CD4-positive, alpha-beta T cell (primary cell): ENCODE measurements around the gene FNDC3B. TPM values are rescaled to one million over a fixed set of nuclear protein-coding genes. Genes with fewer than 3 reads are reported as not detected.

Experiments
- ATAC-seq: fragments of 200-7000 bp; cut with Tn5 transposase; one replicate; pipeline ENCODE4 v1.10.0; 2022; ENCODE audit warnings: mild to moderate bottlenecking; ENCODE audit not compliant: poor library complexity
- CTCF ChIA-PET: fragments of 350-600 bp; sonication (Branson Sonifier 250); formaldehyde crosslinking; loops from one replicate; lab custom pipeline; 2021; ENCODE audit warnings: antibody characterized with exemption, inconsistent platforms; lab: Charles Lee
- POLR2A ChIA-PET: fragments of 350-600 bp; sonication (Branson Sonifier 250); formaldehyde crosslinking; loops from one replicate; lab custom pipeline; 2021; ENCODE audit warnings: antibody characterized with exemption, inconsistent platforms; lab: Charles Lee
- DNase-seq, 14 experiments: peaks; one replicate each; pipeline ENCODE4 v3.0.0-alpha.2; 2013 to 2020; ENCODE audit warnings: mixed read lengths in 2 of 14
- H3K27ac ChIP-seq, 2 donors: one replicate each; pipeline versions ENCODE4 v1.5.1 to v1.7.0; 2013; ENCODE audit warnings: low read length in 2 of 2, low read depth in 1 of 2, mild to moderate bottlenecking in 1 of 2
- H3K27me3 ChIP-seq, 2 experiments: 1 replicate in 1 of 2; 2 replicates in 1 of 2; pipeline versions ENCODE4 v1.6.1 to v1.7.0; 2013; ENCODE audit warnings: low read length in 2 of 2, control low read depth in 1 of 2, mild to moderate bottlenecking in 1 of 2, moderate library complexity in 1 of 2; ENCODE audit not compliant: insufficient read depth in 2 of 2, control insufficient read depth in 1 of 2
- H3K36me3 ChIP-seq: one replicate; pipeline ENCODE4 v1.6.1; 2013; ENCODE audit warnings: low read length, control low read depth; ENCODE audit not compliant: insufficient read depth
- H3K4me1 ChIP-seq: one replicate; pipeline ENCODE4 v1.6.1; 2013; ENCODE audit warnings: low read length, control low read depth; ENCODE audit not compliant: insufficient read depth
- H3K4me3 ChIP-seq: one replicate; pipeline ENCODE4 v1.5.1; 2013; ENCODE audit warnings: mild to moderate bottlenecking, low read length, moderate library complexity
- H3K9me3 ChIP-seq, 2 experiments: 1 replicate in 1 of 2; 2 replicates in 1 of 2; pipeline versions ENCODE4 v1.6.1 to v1.7.0; 2013; ENCODE audit warnings: low read length in 2 of 2, mild to moderate bottlenecking in 2 of 2, control low read depth in 1 of 2, moderate library complexity in 1 of 2; ENCODE audit not compliant: control insufficient read depth in 1 of 2, insufficient read depth in 1 of 2
- H3K27ac Mint-ChIP-seq: one replicate; pipeline ENCODE4 v1.8.0; 2020; ENCODE audit warnings: mixed read lengths
- H3K27me3 Mint-ChIP-seq: one replicate; pipeline ENCODE4 v1.8.0; 2021; ENCODE audit warnings: mixed read lengths
- H3K36me3 Mint-ChIP-seq: one replicate; pipeline ENCODE4 v1.8.0; 2021; ENCODE audit warnings: low read depth, mixed read lengths
- H3K4me1 Mint-ChIP-seq: one replicate; pipeline ENCODE4 v1.8.0; 2021; ENCODE audit warnings: low read depth, mixed read lengths
- H3K4me3 Mint-ChIP-seq: one replicate; pipeline ENCODE4 v1.8.0; 2020; ENCODE audit warnings: mild to moderate bottlenecking, mixed read lengths
- H3K9me3 Mint-ChIP-seq: one replicate; pipeline ENCODE4 v1.8.0; 2020; ENCODE audit warnings: mixed read lengths
- intact Hi-C, 2 experiments: fragments of 100-400 bp; cut with DNase I in 1 of 2; cut with micrococcal nuclease in 1 of 2; formaldehyde crosslinking; loops; one replicate each; pipeline versions ENCODE4 v1.15.1 to v1.9.0; 2023 to 2025; cut with DNase I, micrococcal nuclease
- total RNA-seq, 174 experiments: library from RNA in 2 of 174; stranded (reverse) in 2 of 174; gene quantifications; one replicate each; pipeline ENCODE4 v1.2.3 and lab custom pipeline; 2021 to 2026
- TF ChIP-seq, protein P1 (sequence below): fragments of 200-600 bp; IDR thresholded peaks from one replicate; pipeline ENCODE4 v1.8.0; 2022; ENCODE audit warnings: antibody characterized with exemption, mild to moderate bottlenecking

The FNDC3B gene
- total RNA-seq, 2 experiments from 2014 or later = 26.1 to 28.7 TPM

DNA sequence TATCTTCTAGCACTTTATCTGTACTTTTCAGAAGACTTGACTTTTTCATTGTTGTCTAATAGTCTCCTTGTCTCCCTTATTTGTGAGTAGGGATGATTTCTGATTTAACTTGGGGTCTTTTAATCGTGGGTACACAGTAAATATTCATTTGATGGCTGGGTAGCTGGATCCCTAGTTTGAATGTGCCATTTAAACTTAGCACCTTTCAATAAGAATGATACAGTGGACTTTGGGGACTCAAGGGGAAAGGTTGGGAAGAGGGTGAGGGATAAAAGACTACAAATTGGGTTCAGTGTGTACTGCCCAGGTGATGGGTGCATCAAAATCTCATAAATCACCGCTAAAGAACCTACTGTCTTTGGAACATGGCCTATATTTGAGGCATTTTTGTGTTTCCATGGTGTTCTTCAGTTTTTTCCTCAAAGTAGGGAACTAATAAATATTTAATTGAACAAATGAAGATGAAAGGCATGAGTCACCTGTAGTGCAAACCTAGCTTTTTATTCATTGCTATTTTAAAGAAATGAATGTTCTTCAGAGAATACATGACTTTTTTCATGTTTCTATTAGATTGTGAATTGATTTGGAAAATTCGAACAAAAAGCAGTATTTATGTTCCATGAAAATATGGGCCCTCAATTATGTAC, 12.1 kb downstream of the FNDC3B start:
- Histone ChIP-seq H3K4me3 (no peak overlapping the region), H3K4me1 (peaks cover 12% of the 10 kb centered on the region), H3K27me3 (no peaks in the 10 kb centered on the region), H3K27ac (no peak overlapping the region), H3K9me3 (no peaks in the 10 kb centered on the region), H3K36me3 (peaks cover 3% of the 10 kb centered on the region)
- CTCF ChIA-PET = no interaction called here
- H3K4me1 Mint-ChIP-seq = peaks cover 30% of the 10 kb centered on the region
- POLR2A ChIA-PET = no interaction called here
- peaks cover 44% of the 10 kb centered on the region for H3K36me3 Mint-ChIP-seq
- no peaks in the 10 kb centered on the region for H3K27me3 Mint-ChIP-seq
- H3K27ac Mint-ChIP-seq = no peak overlapping the region
- intact Hi-C loops = no loop called here
- no peak for ATAC-seq
- no peak overlapping the region for H3K4me3 Mint-ChIP-seq
- no peak for DNase-seq
- TF ChIP-seq, protein P1, sequence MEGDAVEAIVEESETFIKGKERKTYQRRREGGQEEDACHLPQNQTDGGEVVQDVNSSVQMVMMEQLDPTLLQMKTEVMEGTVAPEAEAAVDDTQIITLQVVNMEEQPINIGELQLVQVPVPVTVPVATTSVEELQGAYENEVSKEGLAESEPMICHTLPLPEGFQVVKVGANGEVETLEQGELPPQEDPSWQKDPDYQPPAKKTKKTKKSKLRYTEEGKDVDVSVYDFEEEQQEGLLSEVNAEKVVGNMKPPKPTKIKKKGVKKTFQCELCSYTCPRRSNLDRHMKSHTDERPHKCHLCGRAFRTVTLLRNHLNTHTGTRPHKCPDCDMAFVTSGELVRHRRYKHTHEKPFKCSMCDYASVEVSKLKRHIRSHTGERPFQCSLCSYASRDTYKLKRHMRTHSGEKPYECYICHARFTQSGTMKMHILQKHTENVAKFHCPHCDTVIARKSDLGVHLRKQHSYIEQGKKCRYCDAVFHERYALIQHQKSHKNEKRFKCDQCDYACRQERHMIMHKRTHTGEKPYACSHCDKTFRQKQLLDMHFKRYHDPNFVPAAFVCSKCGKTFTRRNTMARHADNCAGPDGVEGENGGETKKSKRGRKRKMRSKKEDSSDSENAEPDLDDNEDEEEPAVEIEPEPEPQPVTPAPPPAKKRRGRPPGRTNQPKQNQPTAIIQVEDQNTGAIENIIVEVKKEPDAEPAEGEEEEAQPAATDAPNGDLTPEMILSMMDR = no peak
- peaks cover 2% of the 10 kb centered on the region for H3K9me3 Mint-ChIP-seq

DNA sequence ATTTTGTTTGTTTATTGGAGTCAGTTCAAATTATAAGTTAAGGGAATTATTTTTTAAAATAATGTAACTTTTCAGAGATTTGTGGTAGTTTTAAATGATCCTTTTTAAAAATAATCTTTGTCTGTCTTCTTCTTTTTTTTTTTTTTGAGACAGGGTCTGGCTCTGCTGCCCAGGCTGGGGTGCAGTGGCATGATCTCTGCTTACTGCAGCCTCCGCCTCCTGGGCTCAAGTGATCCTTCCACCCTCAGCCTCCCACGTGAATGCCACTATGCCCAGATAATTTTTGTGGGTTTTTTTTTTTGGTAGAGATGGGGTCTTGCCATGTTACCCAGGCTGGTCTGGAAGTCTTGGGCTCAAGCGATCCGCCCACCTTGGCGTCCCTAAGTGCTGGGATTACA, 12.6 kb downstream of the FNDC3B start:
- H3K4me3 Mint-ChIP-seq = no peak overlapping the region
- H3K9me3 Mint-ChIP-seq = peaks cover 2% of the 10 kb centered on the region
- ChIA-PET POLR2A (no interaction called here), CTCF (no interaction called here)
- Histone ChIP-seq H3K36me3 (peaks cover 3% of the 10 kb centered on the region), H3K9me3 (no peaks in the 10 kb centered on the region), H3K4me1 (peaks cover 11% of the 10 kb centered on the region), H3K27ac (no peak overlapping the region), H3K4me3 (no peak overlapping the region), H3K27me3 (no peaks in the 10 kb centered on the region)
- intact Hi-C loops = no loop called here
- TF ChIP-seq, protein P1 = no peak
- no peak overlapping the region for H3K27ac Mint-ChIP-seq
- H3K4me1 Mint-ChIP-seq = peaks cover 30% of the 10 kb centered on the region
- no peaks in the 10 kb centered on the region for H3K27me3 Mint-ChIP-seq
- peaks cover 44% of the 10 kb centered on the region for H3K36me3 Mint-ChIP-seq
- DNase-seq (no peak), ATAC-seq (no peak)

DNA sequence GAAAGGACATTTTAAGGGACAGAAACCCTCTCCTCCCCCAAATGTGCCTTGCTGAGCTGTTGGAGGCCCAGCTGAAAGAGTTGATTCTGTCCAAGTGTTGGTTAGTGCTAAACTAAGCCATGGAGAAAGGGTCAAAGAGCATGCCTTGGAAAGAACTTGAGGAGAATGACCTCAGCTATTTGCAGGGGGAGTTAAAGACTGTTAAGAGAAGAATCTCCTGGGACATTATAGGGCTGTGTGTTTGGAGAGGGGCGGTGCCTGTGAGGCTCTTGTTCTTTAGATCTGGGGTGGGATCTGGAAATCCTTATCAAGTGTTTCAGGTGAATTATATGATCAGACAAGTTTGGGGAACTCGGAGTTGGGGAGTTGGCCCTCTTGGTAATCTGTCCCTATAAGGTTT, 13.0 kb downstream of the FNDC3B start:
- DNase-seq (no peak), ATAC-seq (no peak)
- H3K4me3 ChIP-seq = no peak overlapping the region
- Mint-ChIP-seq H3K27me3 (no peaks in the 10 kb centered on the region), H3K36me3 (peaks cover 44% of the 10 kb centered on the region), H3K27ac (no peak overlapping the region), H3K9me3 (peaks cover 2% of the 10 kb centered on the region), H3K4me1 (peaks cover 34% of the 10 kb centered on the region), H3K4me3 (no peak overlapping the region)
- TF ChIP-seq, protein P1 = no peak
- no peaks in the 10 kb centered on the region for H3K9me3 ChIP-seq
- ChIA-PET CTCF (no interaction called here), POLR2A (interaction anchor here (0.7 kb wide), 1 partner anchor 14 kb away, joined by 3 read pairs; no protein-coding TSS in a partner anchor)
- no peak overlapping the region for H3K27ac ChIP-seq
- no peaks in the 10 kb centered on the region for H3K27me3 ChIP-seq
- H3K4me1 ChIP-seq = peaks cover 11% of the 10 kb centered on the region
- intact Hi-C loops = no loop called here
- peaks cover 3% of the 10 kb centered on the region for H3K36me3 ChIP-seq
